ENCODE data around the gene CCDC112. TPM values are rescaled to one million over a fixed set of nuclear protein-coding genes. Genes with fewer than 3 reads are reported as not detected.

CCDC112 gene
- total and polyA plus RNA-seq, 9 of the 15 experiments (the other 6 are each of a cell fraction or from before 2014, with no cell fraction given), result 3.3 to 15.3 (median 7.4) TPM

GRCh38 chr5:115342590-115343377 lies 46.3 kb upstream of the CCDC112 start (continued):
- no peak for TF ChIP-seq ZNF586 (CRISPR knock-in tag; conservative IDR thresholded peaks at IDR 0.05)

DNA sequence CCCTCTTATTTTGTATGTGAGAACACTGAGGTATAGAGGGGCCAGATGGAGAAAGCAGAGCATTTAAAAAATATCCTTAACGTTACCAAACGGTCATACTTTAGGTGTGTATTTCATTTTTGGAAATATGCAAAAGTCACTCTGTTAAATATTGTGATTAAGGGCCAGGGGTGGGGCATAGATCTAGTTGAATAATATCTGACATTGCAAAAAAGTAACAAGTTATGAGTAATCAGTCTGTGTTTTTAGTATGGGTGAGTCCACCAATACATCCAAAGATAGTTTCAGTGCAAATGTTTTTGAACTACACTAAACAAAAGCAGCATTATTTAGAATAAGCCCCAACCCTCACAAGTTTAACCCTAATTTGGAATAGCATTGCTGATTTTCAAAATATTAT lies 45.3 kb upstream of the CCDC112 start:
- ATAC-seq, result no peak

More for the DNA sequence above, 45.3 kb upstream of the CCDC112 start:
- H2AFZ ChIP-seq (ENCODE audit: low read depth, low read length), result no peak overlapping the region
- FAIRE-seq (no peak), DNase-seq (ENCODE audit: extremely low read depth in 1 of 4, low spot score in 3 of 4) (no peak)
- POLR2A ChIA-PET, result no interaction called here
- no peaks in the 10 kb centered on the region for H3K9me3 ChIP-seq (replicated peaks; ENCODE audit: control insufficient read depth, insufficient read depth, low read depth, low read length)
- no peaks in the 10 kb centered on the region for H3K36me3 ChIP-seq (ENCODE audit: control insufficient read depth, insufficient read depth, low read length)
- H3K27me3 ChIP-seq (ENCODE audit: control insufficient read depth in 2 of 2, insufficient read depth in 2 of 2, low read length in 2 of 2), result no peaks in the 10 kb centered on the region; a peak in 1 of 5 replicates
- no TSS peak for BruUV-seq (replicated peaks)
- intact Hi-C loops (cut with micrococcal nuclease), result no loop called here
- H3K4me1 ChIP-seq (replicated peaks in 1 of 2; ENCODE audit: control insufficient read depth in 2 of 2, insufficient read depth in 2 of 2, low read length in 2 of 2), result no peaks in the 10 kb centered on the region
- H3K9me1 ChIP-seq (ENCODE audit: control insufficient read depth, insufficient read depth, low read length), result no peaks in the 10 kb centered on the region
- TF ChIP-seq MAFG (tag; conservative IDR thresholded peaks at IDR 0.05), result peak; percentile 34
- peak; percentile 25; the same call in 1 of the 2 replicates for TF ChIP-seq ZNF316 (IDR thresholded peaks at IDR 0.05)
- TF ChIP-seq MXD1 (CRISPR knock-in tag; IDR thresholded peaks at IDR 0.05; ENCODE audit: borderline replicate concordance, poor library complexity, severe bottlenecking), result no peak
- CTCF ChIA-PET (ENCODE audit: low intra/inter-chr PET ratio), result no interaction called here
- 0% methylated on average over 2 of the region's 2 CpGs for whole genome bisulfite sequencing (ENCODE audit: insufficient coverage, low coverage, missing lambda C conversion rate)
- no peak overlapping the region for H3K4me3 ChIP-seq
- H3K9ac ChIP-seq (ENCODE audit: insufficient read depth in 1 of 2, low read depth in 2 of 2, low read length in 2 of 2), result no peak overlapping the region
- H3K27ac ChIP-seq (ENCODE audit: extremely low read depth, low read depth, low read length), result no peak overlapping the region
- in situ Hi-C loops (cut with MboI), result no loop called here
- no peaks in the 10 kb centered on the region for H3K79me2 ChIP-seq (ENCODE audit: control insufficient read depth, insufficient read depth, low read length)
- H4K20me1 ChIP-seq (replicated peaks; ENCODE audit: control insufficient read depth, insufficient read depth, low read length), result no peaks in the 10 kb centered on the region
- no peak overlapping the region for H3K4me2 ChIP-seq (ENCODE audit: insufficient read depth, low read length)

Data from K562 (cell line).